HG02678 (cell line): ENCODE results near the gene SLC25A1.
"Not testable (repeated sequence)": the region's sequence is repeated elsewhere in the genome, so short reads cannot be mapped to it uniquely, and the experiment has no call there.

Source experiments
- ATAC-seq: cut with Tn5 transposase; IDR thresholded peaks from one replicate; pipeline ENCODE4 v1.9.1; 2021; ENCODE audit warnings: mild to moderate bottlenecking, moderate library complexity; ENCODE audit not compliant: unreplicated experiment

SLC25A1 gene

DNA sequence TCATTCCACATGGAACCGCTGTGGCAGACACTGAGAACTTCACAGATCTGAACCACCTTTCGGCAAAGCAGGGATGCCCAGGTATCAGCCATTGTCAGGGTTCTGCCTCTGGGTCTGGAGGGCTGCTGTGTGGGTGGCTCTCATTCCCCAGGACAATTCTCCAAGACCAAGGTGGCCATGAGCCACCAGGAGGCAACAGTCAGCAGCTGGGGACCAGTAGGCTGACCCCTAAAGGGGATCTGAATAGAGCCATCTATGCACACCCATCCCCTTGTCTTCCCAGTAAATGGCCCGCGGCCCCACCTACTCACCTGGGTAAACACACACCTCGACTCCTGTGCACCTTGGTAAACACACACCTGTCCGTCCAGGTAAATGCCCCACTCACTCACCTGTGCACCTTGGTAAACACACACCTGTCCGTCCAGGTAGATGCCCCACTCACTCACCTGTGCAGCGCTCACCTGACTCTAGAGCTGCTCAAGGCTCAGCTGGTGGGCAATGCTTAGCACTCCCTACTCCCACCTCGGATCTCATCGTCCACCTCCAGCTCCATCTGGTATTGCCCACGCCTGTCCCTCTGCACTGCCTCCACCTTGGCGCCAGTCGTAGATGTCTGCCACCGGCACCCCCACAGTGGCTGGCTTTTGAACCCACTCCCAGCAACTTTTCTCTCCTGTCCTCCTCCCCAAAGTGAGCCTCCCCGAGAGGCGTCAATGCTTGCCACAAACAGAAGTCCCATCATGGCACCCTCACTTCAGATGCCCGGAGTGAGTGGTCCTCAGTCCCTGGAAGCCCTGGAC, 10.2 kb downstream of the SLC25A1 start:
- ATAC-seq: no peak

DNA sequence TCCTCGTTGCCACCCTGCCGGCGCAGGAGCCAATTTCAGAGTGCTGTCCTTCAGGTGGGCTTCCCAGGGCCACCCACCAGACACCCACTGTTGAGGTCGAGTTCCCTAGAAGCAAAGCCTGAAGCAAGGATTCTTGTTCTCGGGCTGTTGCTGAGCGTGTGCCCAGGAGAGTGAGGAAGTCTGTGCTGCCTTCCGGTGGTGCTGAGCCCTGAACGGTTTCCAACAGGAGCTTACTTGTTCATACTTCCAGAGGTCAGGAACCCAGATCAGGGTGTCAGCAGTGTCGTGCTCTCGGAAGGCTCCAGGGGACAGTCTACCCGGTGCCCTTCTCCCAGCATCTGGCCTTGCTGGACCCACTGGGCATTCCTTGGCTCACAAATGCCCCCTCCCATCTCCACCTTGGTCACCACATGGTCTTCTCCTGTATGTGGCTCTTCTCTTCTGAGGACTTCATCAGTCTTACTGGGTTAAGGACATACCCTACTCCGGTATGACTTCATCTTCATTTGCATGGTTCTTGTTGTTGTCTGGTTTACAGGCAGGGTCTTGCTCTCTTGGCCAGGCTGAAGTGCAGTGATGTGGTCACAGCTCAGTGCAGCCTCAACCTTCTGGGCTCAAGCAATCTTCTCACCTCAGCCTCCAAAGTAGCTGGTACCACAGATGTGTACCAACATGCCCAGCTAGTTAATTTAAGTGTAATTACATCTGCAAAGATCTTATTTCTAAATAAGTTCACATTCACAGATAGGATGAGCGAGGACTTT, 11.2 kb downstream of the SLC25A1 start:
- no peak for ATAC-seq

GRCh38 chr22:19166421-19166820, 12.1 kb downstream of the SLC25A1 start:
- no peak for ATAC-seq

DNA sequence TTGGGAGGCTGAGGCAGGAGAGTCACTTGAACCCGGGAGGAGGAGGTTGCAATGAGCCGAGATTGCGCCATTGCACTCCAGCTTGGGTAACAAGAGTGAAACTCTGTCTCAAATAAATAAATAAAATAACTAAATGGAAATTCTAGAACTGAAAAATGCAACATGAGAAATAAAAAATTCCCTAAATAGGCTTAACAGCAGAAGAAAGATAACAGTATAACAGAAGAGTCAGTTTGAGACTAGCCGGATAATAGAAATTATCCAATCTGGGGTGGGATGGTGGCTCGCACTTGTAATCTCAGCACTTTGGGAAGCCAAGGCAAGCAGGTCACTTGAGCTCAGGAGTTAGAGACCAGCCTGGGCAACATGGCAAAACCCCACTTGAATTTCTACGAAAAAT, 14.1 kb downstream of the SLC25A1 start:
- ATAC-seq: no peak

DNA sequence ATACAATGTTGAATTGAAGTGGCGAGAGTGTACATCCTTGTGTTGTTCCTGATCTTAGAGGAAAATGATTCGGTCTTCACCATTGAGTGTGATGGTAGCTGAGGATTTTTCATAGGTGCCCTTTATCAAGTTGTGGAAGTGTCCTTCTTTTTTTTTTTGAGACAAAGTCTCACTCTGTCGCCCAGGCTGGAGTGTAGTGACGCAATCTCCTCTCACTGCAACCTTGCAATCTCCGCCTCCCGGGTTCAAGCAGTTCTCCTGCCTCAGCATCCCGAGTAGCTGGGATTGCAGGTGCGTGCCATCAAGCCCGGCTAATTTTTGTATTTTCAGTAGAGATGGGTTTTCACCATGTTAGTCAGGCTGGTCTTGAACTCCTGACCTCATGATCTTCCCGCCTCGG, 19.9 kb downstream of the SLC25A1 start:
- not testable (repeated sequence) for ATAC-seq

- not testable (repeated sequence) for ATAC-seq
These were observed 22.4 kb downstream of the SLC25A1 start for GRCh38 chr22:19156109-19156508.

GRCh38 chr22:19152942-19153883, 25.3 kb downstream of the SLC25A1 start:
- ATAC-seq: no peak

DNA sequence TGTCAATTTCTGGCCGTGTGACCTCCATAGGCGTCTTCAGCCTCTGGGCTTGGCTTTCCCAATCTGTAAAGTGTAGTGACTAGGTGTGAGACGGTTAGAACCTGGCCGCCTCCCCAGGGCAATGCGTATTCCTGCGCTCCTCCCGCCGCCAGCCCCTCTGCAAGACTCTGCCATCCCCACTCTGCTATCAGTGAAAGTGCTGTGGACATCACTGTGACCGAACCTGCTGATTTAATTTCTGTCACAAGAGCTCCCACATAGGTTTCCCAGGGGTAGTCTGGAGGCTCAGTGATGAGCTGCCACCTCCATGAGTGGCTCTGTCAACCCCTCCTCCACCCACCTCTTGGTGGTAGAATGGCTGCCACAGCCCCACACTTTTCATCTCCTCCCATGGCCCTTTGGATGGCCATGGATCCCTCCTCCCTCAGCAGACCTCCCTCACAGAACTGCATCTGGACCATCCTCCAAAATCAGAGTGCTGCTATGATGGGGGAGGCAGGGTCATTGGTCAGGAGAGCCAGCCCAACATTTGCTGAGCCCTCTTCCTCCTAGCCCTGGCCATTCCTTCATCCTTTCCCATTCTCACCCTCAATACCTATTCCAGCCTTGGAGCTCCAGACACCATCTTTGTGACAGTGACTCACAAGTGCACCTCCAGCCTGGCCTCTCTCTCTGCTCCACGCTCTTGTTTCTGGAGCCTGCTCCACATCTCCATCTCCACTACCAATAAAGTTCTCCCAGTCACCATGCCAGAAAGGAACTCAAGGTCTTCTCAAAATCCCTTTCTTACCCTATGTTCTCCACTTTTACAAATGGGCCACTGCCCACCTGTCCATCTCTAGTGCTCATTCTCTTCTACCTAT, 27.0 kb downstream of the SLC25A1 start:
- no peak for ATAC-seq

GRCh38 chr22:19150482-19151328, 27.8 kb downstream of the SLC25A1 start:
- ATAC-seq: no peak

DNA sequence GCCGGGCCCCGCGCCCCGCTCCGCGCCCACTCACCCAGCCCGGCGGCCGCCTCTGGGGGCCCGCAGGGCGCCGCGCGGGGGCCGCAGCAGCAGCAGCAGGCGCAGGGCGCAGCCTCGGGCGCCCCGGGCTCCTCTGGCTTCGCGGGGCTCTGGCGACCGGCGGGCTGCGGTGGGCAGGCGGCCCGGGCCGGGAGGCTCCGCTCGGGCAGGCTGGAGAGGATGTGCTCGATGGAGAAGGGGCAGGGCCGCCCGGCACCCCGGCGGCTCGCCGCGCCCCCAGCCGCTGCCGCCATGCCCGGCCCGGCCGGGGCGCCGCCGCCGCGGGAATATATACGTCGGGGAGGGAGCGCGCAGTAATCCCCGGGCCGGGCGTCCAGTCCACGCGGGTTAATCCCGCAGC, 28.5 kb downstream of the SLC25A1 start, which contains the start of gene GSC2:
GSC2 (minus strand) TSS at position 302 of the 400 bp plus-strand sequence; CDS start at position 293, 9 bp downstream.
- no peak for ATAC-seq

DNA sequence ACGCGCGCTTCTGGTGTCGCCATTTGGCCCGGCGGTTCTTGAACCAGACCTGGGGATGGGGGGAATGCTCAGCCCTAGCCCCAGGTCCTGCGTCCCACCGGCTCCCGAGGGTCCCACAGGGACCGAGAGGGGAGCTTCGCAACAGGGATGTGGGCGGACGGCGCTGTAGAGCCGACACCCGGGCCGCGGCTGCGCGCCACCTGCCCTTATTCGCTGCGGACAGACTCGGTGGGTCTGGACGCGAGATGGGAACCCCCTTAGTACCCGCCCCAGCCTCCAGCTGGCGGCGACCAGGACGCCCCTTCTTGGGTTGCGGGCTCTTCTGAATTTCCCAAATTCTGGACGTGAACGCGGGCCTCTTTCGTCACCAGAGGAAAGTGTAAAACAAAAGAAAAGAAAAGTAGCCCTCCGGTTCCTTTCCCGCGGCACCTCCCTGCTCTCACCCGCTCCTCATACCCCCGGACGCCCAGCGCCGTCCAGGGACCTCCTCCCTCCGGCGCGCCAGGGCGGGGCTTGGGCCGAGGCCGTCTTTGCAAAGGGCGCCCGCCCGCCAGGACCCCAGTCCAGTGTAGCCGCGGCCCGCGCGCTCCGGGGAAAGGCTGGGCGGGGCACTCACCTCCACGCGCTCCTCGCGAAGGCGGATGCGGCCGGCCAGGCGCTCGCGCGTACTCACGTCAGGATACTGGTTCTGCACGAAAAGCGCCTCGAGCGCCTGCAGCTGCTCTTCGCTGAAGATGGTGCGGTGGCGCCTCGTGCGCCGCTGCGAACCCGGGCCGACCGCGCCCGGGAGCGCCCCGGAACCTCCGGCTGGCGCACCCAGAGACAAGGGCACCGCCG, 29.3 kb downstream of the SLC25A1 start:
- ATAC-seq: no peak

DNA sequence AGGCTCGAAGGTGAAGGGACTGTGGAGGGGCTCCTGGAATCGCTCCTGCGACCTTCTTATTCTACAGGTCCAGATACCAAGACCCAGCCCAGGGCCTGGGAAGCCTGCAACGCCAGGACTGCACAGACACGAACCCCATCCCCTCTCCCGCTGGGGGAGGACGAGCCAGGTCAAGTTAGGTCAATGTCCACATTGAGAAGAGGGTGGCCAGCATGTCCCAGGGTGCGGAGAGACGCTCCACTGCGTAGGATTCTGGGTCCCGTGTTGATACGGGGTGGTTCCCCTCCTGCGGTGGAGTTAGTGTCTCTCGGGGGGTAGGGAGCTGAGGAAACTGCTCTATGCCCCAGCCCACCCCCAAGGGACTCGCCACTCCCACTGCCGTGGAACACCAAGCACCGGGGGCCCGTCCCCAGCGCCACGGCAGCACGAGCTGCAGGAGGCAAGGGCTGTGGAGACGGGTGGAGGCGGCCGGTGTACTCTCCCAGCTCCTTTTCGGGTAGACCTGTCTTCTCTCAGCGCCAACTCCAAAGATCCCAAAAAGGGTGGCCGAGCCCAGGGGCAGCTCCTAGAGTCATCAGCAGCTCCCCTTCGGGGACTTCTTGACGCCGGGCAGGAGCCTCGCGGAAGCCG, 30.0 kb downstream of the SLC25A1 start:
- no peak for ATAC-seq

DNA sequence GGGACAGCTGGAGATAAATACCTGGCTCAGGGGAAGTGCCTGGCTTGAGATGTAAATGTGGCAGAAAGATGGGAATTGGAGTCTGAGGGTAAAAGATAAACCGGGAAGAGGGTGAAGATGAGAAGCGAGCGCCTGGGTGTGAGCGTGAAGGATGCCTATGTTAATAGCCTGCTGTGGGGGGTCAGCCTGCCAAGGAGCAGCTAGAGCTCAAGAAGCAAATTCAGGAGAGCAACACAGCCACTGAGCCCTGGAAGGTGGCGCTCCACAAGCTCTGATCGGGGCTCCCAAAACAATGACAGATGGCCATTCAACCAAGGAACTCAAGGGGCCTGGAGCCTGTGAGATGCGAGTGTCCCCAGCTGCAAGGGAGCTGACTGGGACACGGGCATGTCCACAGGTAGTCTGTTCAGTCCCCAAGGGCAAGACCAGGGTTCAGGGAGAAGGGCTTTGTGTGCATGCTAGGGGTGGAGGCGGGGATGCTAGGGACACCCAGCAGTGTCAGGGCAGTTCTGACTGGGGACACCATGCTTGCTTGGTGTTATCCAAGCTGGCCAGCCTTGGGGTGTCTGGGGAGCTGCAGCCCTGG, 31.2 kb downstream of the SLC25A1 start:
- ATAC-seq: no peak

- no peak for ATAC-seq
These were observed 32.1 kb downstream of the SLC25A1 start for GRCh38 chr22:19146215-19146968.

GRCh38 chr22:19143967-19144400, 34.6 kb downstream of the SLC25A1 start:
- no peak for ATAC-seq

- ATAC-seq: no peak
These were observed 35.3 kb downstream of the SLC25A1 start for GRCh38 chr22:19143212-19143611.

DNA sequence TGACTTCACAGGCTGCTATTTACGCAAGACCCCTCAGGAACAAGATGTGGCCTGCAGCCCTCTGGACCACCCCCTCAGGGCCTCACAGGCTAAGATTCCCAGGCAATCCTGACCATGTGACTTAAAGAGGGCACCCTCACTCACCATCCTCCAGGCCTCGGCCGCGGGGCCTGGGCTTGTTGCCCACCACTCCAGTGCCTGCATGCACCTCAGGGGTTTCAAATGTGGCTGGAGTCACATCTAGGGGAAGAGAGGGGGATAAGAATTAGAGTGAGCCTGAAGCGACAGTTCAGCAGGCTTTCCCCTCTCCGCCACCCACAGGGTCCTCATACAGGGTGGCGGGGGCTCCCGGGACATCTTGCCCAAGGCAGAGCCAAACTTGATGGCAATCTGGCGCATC, 36.1 kb downstream of the SLC25A1 start:
- no peak for ATAC-seq
